ENCODE data around the gene TRMO. TPM values are rescaled to one million over a fixed set of nuclear protein-coding genes. Genes with fewer than 3 reads are reported as not detected.
"Not testable (repeated sequence)": the region's sequence is repeated elsewhere in the genome, so short reads cannot be mapped to it uniquely, and the experiment has no call there.

TRMO gene
- total RNA-seq, 3 donors from 2014 or later, result 29.8 to 46.8 (median 35.4) TPM

- no peaks in the 10 kb centered on the region for H3K27me3 ChIP-seq
- H3K27ac ChIP-seq, result no peak overlapping the region
- H3K4me1 ChIP-seq, result no peaks in the 10 kb centered on the region
- intact Hi-C loops (cut with DNase I; ENCODE audit: low total_unique reads), result no loop called here
- H3K9me3 ChIP-seq, result no peaks in the 10 kb centered on the region
- TF ChIP-seq POLR2AphosphoS5 (IDR thresholded peaks at IDR 0.05) (no peak), CTCF (IDR thresholded peaks at IDR 0.05) (no peak), POLR2A (IDR thresholded peaks at IDR 0.05) (no peak)
- DNase-seq (ENCODE audit: low spot score in 2 of 2), result no peak
- H3K4me3 ChIP-seq, result no peak overlapping the region
- H3K36me3 ChIP-seq, result no peaks in the 10 kb centered on the region
Measured at GRCh38 chr9:97963232-97963631, 40.9 kb upstream of the TRMO start.

GRCh38 chr9:97962575-97962974, 40.3 kb upstream of the TRMO start:
- Histone ChIP-seq H3K36me3 (no peaks in the 10 kb centered on the region), H3K4me1 (no peaks in the 10 kb centered on the region), H3K9me3 (no peaks in the 10 kb centered on the region), H3K27ac (no peak overlapping the region), H3K4me3 (no peak overlapping the region), H3K27me3 (no peaks in the 10 kb centered on the region)
- no peak for DNase-seq (ENCODE audit: low spot score in 2 of 2)
- TF ChIP-seq POLR2A (IDR thresholded peaks at IDR 0.05) (no peak), POLR2AphosphoS5 (IDR thresholded peaks at IDR 0.05) (no peak), CTCF (IDR thresholded peaks at IDR 0.05) (no peak)
- intact Hi-C loops (cut with DNase I; ENCODE audit: low total_unique reads), result no loop called here

GRCh38 chr9:97962136-97962535, 39.8 kb upstream of the TRMO start:
- Histone ChIP-seq H3K27me3 (no peaks in the 10 kb centered on the region), H3K9me3 (no peaks in the 10 kb centered on the region), H3K4me3 (no peak overlapping the region), H3K36me3 (no peaks in the 10 kb centered on the region), H3K4me1 (no peaks in the 10 kb centered on the region), H3K27ac (no peak overlapping the region)
- intact Hi-C loops (cut with DNase I; ENCODE audit: low total_unique reads), result no loop called here
- no peak for TF ChIP-seq POLR2AphosphoS5 (IDR thresholded peaks at IDR 0.05)
- TF ChIP-seq POLR2A (IDR thresholded peaks at IDR 0.05), result no peak
- no peak for TF ChIP-seq CTCF (IDR thresholded peaks at IDR 0.05)
- no peak for DNase-seq (ENCODE audit: low spot score in 2 of 2)

DNA sequence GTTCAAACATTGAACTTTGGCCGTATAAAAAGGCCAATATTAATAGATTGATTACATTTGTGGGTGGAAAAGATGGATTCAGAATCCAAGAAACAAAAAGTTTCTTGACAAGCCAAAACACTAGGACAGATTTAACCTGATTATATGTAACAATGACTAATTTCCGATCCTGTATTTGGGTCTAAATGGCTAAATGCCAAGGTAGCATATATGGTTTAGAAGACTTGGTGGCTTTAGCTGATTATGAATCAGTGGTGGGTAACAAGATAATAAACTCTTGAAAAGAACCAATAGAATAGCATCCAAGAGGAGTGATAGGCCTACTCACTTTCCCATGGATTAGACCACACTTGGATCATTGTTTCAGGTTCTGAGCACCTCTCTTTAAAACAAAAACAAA, 39.1 kb upstream of the TRMO start:
- H3K36me3 ChIP-seq, result no peaks in the 10 kb centered on the region
- no peak for DNase-seq (ENCODE audit: low spot score in 2 of 2)
- H3K4me1 ChIP-seq, result no peaks in the 10 kb centered on the region
- no peaks in the 10 kb centered on the region for H3K27me3 ChIP-seq
- no peak overlapping the region for H3K4me3 ChIP-seq
- TF ChIP-seq CTCF (IDR thresholded peaks at IDR 0.05) (no peak), POLR2A (IDR thresholded peaks at IDR 0.05) (no peak), POLR2AphosphoS5 (IDR thresholded peaks at IDR 0.05) (no peak)
- no peaks in the 10 kb centered on the region for H3K9me3 ChIP-seq
- intact Hi-C loops (cut with DNase I; ENCODE audit: low total_unique reads), result no loop called here
- no peak overlapping the region for H3K27ac ChIP-seq

DNA sequence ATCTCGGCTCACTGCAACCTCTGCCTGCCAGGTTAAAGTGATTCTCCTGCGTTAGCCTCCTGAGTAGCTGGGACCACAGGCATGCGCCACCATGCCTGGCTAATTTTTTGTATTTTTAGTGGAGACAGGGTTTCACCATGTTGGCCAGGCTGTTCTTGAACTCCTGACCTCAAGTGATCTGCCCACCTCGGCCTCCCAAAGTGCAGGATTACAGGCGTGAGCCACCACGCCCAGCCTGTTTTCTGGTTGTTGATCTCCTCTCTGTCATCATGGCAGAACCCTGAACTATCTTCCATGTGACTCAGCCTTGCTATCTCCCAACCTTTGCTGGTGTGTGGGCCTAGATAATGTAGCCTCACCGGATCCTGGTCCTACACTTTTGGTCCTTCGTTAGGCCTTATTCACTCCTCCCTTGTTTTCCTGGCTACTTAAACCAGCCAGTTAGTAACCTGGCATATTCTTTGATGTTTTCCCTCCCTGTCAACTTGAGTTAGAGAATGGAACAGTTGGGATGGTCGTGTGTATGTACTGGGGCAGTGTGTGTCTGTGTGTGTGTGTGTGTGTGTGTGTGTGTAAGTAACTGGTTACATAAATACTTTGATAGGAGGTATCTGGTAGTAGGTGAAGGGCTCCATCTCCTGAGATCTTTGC, 38.5 kb upstream of the TRMO start:
- H3K27me3 ChIP-seq; intact Hi-C loops (cut with DNase I; ENCODE audit: low total_unique reads); H3K4me3 ChIP-seq; H3K36me3 ChIP-seq; DNase-seq (ENCODE audit: low spot score in 2 of 2); H3K4me1 ChIP-seq; H3K9me3 ChIP-seq; H3K27ac ChIP-seq: not testable (repeated sequence)

DNA sequence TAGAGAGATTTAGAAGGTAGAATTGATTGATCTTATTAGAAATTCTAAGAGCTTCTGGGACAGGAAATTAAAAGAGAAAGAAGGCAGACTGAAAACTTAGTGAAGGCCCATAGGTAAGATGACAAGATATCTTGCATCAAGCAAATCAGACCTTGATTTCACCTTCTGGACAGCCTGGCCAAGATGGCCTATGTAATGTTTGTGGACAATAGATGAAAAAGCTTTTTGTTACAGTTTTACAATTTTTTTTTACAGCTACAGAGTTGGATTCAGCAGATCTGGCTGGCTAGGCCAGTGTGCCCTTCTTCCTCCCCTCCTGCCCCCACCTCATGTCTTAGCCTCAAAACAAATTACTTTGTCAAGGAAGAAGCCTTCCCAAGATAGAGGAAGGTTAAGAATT, 37.3 kb upstream of the TRMO start:
- Histone ChIP-seq H3K27ac (no peak overlapping the region), H3K36me3 (no peaks in the 10 kb centered on the region), H3K4me3 (no peak overlapping the region), H3K27me3 (no peaks in the 10 kb centered on the region), H3K9me3 (no peaks in the 10 kb centered on the region), H3K4me1 (no peaks in the 10 kb centered on the region)
- TF ChIP-seq POLR2AphosphoS5 (IDR thresholded peaks at IDR 0.05), result no peak
- TF ChIP-seq CTCF (IDR thresholded peaks at IDR 0.05), result no peak
- TF ChIP-seq POLR2A (IDR thresholded peaks at IDR 0.05), result no peak
- no peak for DNase-seq (ENCODE audit: low spot score in 2 of 2)
- intact Hi-C loops (cut with DNase I; ENCODE audit: low total_unique reads), result no loop called here

All from breast epithelium (tissue), 4 donors.